Smooth muscle cell (in vitro differentiated cells): ENCODE results near the gene HLA-DRA. TPM values are rescaled to one million over a fixed set of nuclear protein-coding genes. Genes with fewer than 3 reads are reported as not detected.

Source experiments
- DNase-seq: peaks from one replicate; lab custom pipeline; 2025; ENCODE audit not compliant: unreplicated experiment; lab: John Stamatoyannopoulos, UW
- H2AFZ ChIP-seq: fragments of 200-600 bp; sonication (generic); 2 replicates; pipeline ENCODE4 v1.6.0; 2016; ENCODE audit warnings: antibody characterized with exemption, low read depth, mild to moderate bottlenecking
- H3F3A ChIP-seq: fragments of 200-600 bp; sonication (generic); 2 replicates; pipeline ENCODE4 v1.6.0; 2017; ENCODE audit warnings: antibody characterized with exemption, low read depth
- H3K27ac ChIP-seq: fragments of 200-600 bp; sonication (generic); 2 replicates; pipeline ENCODE4 v1.5.1; 2016; ENCODE audit warnings: low read depth, mild to moderate bottlenecking
- H3K27me3 ChIP-seq: fragments of 200-600 bp; sonication (generic); 2 replicates; pipeline ENCODE4 v1.6.1; 2016; ENCODE audit warnings: low read depth, mild to moderate bottlenecking
- H3K36me3 ChIP-seq: fragments of 200-600 bp; sonication (generic); 2 replicates; pipeline ENCODE4 v1.5.1; 2016; ENCODE audit warnings: low read depth
- H3K4me1 ChIP-seq: fragments of 200-600 bp; sonication (generic); 2 replicates; pipeline ENCODE4 v1.5.1; 2016; ENCODE audit warnings: low read depth
- H3K4me2 ChIP-seq: fragments of 200-600 bp; sonication (generic); 2 replicates; pipeline ENCODE4 v1.6.0; 2016; ENCODE audit warnings: mild to moderate bottlenecking
- H3K4me3 ChIP-seq: fragments of 200-600 bp; sonication (generic); 2 replicates; pipeline ENCODE4 v1.5.1; 2016; ENCODE audit warnings: mild to moderate bottlenecking
- H3K79me2 ChIP-seq: fragments of 200-600 bp; sonication (generic); 2 replicates; pipeline ENCODE4 v1.6.0; 2016; ENCODE audit warnings: low read depth, mild to moderate bottlenecking
- H3K9ac ChIP-seq: fragments of 200-600 bp; sonication (generic); 2 replicates; pipeline ENCODE4 v1.6.0; 2016; ENCODE audit warnings: low read depth
- H3K9me3 ChIP-seq: fragments of 200-600 bp; sonication (generic); replicated peaks from 2 replicates; pipeline ENCODE4 v1.5.1; 2016; ENCODE audit warnings: low read depth
- H4K20me1 ChIP-seq: fragments of 200-600 bp; sonication (generic); 2 replicates; pipeline ENCODE4 v1.6.0; 2016; ENCODE audit warnings: low read depth
- CTCF ChIP-seq: fragments of 200-600 bp; sonication (generic); IDR thresholded peaks from 2 replicates; pipeline ENCODE4 v1.5.1; 2017; ENCODE audit warnings: borderline replicate concordance, mild to moderate bottlenecking, antibody characterized with exemption; ENCODE audit not compliant: insufficient read depth, poor library complexity, severe bottlenecking
- WGBS: methylation state at CpG from one replicate; pipeline ENCODE4 v1.1.7; 2016; ENCODE audit warnings: low lambda C conversion rate; 5-methylcytosine and 5-hydroxymethylcytosine counted together
- polyA plus RNA-seq: library from polyadenylated mRNA; unstranded; fragments of >200 nt; fragmentation: Nextera tagmentation; extraction: Ambion mirVana; gene quantifications from 2 replicates; pipeline ENCODE4 v1.2.1, GENCODE V29; 2016
- total RNA-seq: library from RNA; depleted of rRNA; stranded (reverse); fragments of >200 nt; gene quantifications from 2 replicates; pipeline ENCODE4 v1.2.3, GENCODE V29; 2014

The HLA-DRA gene
- total and polyA plus RNA-seq, 2 experiments from 2014 or later: not detected

GRCh38 chr6:32410906-32411305, 28.8 kb upstream of the HLA-DRA start:
- no peak for DNase-seq
- Histone ChIP-seq H2AFZ (no peak overlapping the region), H3K36me3 (no peaks in the 10 kb centered on the region), H4K20me1 (no peaks in the 10 kb centered on the region), H3K9ac (no peak overlapping the region), H3K4me3 (no peak overlapping the region), H3K4me2 (no peak overlapping the region), H3K4me1 (no peaks in the 10 kb centered on the region), H3K27ac (no peak overlapping the region), H3F3A (no peaks in the 10 kb centered on the region), H3K9me3 (no peaks in the 10 kb centered on the region), H3K27me3 (peaks cover 60% of the 10 kb centered on the region), H3K79me2 (no peaks in the 10 kb centered on the region)
- 84% methylated on average over 5 of the region's 5 CpGs for WGBS
- TF ChIP-seq CTCF: no peak

- Histone ChIP-seq H3K79me2 (no peaks in the 10 kb centered on the region), H3K27ac (no peak overlapping the region), H3K9me3 (no peaks in the 10 kb centered on the region), H3K4me1 (no peaks in the 10 kb centered on the region), H3K4me2 (no peak overlapping the region), H2AFZ (no peak overlapping the region), H3K9ac (no peak overlapping the region), H4K20me1 (no peaks in the 10 kb centered on the region), H3K36me3 (no peaks in the 10 kb centered on the region), H3K27me3 (peaks cover 55% of the 10 kb centered on the region), H3F3A (no peaks in the 10 kb centered on the region), H3K4me3 (no peak overlapping the region)
- no peak for TF ChIP-seq CTCF
- DNase-seq: no peak
- WGBS: 87% methylated on average over 9 of the region's 9 CpGs
These were observed 27.9 kb upstream of the HLA-DRA start for GRCh38 chr6:32411566-32412327.

GRCh38 chr6:32413427-32414047, 26.1 kb upstream of the HLA-DRA start:
- WGBS: 10% methylated on average over 11 of the region's 11 CpGs
- H3K9me3 ChIP-seq: no peaks in the 10 kb centered on the region
- H4K20me1 ChIP-seq: no peaks in the 10 kb centered on the region
- H3F3A ChIP-seq: no peaks in the 10 kb centered on the region
- peak; percentile 89 for TF ChIP-seq CTCF
- H3K4me1 ChIP-seq: no peaks in the 10 kb centered on the region
- H3K27me3 ChIP-seq: peaks cover 41% of the 10 kb centered on the region
- no peak overlapping the region for H3K27ac ChIP-seq
- no peak overlapping the region for H3K9ac ChIP-seq
- H3K4me2 ChIP-seq: no peak overlapping the region
- no peaks in the 10 kb centered on the region for H3K79me2 ChIP-seq
- DNase-seq: peak; percentile 36
- H3K36me3 ChIP-seq: no peaks in the 10 kb centered on the region
- H3K4me3 ChIP-seq: no peak overlapping the region
- no peak overlapping the region for H2AFZ ChIP-seq
